HS-5 (cell line): Measurements from ENCODE around the gene PAX1.

Source experiments
- DNase-seq: peaks from one replicate; pipeline ENCODE4 v3.0.0-alpha.2; 2012; ENCODE audit warnings: low read depth

Gene PAX1

GRCh38 chr20:21703717-21704407 lies 1.6 kb upstream of the PAX1 start:
- no peak for DNase-seq

DNA sequence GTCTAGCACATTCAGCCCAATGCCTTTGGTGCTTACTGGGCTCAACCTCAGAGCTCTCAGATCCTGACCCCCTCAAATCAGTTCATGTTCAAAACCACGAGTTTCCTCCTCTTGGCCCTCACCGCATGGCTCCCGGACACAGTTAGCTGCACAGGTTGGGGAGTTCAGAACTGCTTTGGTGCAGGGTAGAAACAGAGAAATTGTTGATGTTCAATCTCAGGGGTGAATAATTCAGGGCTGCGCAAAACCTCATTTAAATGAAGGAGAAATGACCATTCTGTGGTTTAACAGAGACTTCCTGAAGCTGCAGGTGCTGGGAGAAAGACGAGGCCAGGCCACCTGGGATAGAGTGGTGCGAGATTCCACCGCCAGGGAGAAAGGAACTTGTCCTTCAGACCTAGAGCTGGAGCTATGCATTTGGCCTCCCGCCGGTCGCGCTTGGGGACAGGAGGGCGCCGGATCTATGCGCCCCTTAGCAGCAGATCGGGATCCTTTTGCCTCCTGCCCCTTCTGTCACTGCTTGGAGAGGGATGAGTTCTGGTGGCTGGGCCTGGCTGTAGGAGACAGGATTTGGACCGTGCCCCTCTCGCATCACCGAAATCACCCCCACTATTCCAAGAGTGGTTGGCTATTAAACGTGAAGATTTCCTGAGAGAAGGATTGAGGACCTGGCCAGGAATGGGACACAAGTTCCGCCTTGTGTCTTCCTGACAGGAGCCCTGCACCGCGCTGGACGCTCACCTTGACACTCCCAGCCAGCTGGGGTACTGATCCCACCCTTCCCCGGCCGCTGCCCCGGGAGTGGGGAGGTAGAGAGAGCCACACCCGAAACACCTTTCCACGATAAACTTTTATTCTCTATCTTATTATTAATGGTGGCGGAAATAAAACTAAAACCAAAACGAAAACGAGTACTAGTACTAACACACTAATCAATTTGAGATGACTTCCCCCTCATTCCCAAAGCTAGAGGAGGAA lies 767 bp upstream of the PAX1 start:
- no peak for DNase-seq

GRCh38 chr20:21706261-21707195 lies 1.1 kb downstream of the PAX1 start:
- DNase-seq, result no peak

DNA sequence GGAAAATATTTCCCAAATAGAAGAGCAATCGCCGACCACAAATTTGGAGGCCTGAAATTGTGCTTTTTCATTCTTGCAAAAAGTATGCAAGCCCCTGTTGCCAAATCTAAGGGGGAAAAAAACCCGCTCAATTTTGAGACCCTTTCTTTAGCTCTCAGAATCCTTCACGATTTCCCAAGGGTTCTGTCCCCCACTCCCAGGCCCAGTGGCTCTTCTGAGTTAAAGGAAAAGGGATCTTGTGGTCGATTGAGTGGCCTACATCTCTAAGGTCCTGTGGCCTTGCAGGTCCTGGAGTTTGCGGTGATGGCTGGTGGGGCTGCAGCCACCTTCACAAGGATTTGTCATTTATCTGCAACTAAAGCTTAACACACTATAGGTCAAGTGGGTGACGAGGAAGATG lies 1.8 kb downstream of the PAX1 start:
- DNase-seq, result no peak

- DNase-seq, result no peak
Observed at GRCh38 chr20:21707999-21708737, 2.7 kb downstream of the PAX1 start.

DNA sequence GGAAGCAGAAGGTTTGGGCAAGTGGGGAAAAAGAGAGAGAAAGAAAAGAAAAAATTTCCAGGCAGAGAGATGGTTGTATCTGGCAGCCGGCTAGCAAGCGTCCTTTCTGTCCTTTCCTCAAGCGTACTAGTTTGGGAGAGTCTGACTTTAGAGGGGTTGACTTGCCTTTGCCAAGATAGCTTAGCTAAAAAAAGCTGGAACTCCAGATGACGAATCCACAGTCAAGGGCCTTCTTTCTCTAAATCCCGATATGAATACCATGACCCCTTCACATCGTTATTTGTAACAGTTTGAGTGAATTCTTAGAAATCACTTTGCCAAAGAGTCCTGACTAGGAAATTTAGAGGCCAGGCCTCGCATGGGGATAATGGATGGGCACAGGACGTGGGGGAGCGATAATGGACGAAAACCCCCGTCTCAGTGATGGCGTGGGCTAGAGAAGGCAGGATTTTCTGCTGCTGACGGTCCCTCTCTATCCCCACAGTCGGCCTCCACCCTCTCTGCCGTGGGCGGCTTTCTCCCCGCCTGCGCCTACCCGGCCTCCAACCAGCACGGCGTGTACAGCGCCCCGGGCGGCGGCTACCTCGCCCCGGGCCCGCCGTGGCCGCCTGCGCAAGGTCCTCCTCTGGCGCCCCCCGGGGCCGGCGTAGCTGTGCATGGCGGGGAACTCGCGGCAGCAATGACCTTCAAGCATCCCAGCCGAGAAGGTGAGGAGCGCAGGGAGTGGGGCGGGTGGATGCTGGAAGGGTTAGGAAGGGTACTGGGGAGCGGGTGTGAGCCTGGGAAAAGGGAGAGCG lies 3.5 kb downstream of the PAX1 start:
- no peak for DNase-seq

GRCh38 chr20:21709535-21709904 lies 4.1 kb downstream of the PAX1 start:
- no peak for DNase-seq

DNA sequence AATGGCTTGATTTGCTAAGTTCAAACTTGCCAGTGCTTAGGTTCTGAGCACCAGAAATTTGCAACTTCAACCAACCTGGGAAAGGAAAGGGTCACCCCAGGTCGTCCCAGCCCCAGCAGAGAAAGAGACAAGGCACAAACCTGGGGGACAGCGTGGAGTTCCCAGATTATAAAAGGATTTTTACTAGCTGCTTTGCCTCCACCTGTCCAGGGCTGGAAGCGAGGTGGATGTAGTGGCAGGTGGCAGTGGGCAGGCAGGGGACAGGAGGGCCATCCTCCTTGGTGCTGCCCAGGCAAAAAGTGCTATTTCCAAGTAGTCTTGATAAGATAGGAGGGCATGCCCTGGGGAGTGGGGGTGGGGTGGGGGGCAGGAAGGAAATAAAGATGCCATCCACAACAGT lies 4.9 kb downstream of the PAX1 start:
- no peak for DNase-seq

DNA sequence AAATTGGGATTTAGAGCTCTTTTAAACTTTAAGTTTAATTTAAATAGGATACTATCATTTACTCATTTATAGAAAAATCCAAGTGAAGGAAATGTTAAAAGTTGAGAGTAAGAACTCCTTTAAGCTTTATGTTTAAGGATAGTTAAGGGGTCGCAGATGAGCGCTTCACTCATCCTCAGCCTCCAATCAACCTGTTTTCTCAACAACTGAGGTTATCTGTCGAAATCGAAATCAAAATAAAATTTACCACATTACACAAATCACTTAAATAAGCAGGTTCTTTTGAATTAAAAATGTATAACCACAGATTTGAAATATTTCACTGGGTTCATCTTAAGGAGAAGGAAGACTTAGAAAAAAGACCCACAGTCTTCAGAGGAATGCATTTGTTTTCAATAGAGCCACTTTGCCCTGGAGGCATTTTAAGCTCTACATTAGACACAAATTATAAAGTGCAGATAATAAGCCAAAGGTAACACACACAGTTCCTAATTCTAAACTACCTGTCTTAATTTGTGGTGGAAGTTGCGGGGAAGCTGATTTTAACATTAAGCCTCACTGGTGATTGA lies 5.5 kb downstream of the PAX1 start:
- no peak for DNase-seq

- DNase-seq, result no peak
Observed at GRCh38 chr20:21712443-21713059, 7.1 kb downstream of the PAX1 start.

DNA sequence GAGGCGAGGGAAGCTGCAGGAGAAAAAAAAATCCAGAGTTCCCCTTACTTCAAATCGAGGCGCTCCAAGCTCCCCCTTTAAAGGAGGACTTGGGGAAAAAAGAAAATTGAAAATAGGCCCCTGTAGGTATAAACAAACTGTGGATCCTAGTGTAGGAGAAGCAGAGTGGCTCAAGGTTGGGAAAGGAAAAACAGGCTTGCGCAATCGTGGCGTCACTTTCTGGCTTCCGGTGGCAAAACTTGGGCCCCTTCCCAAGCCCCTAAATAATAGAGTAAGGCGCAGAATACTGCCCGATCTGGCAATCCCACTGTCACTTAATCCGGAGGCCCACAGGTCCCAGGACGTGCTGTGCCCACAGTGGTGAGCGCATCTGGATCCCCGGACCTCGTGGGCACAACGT lies 8.0 kb downstream of the PAX1 start:
- DNase-seq, result no peak

GRCh38 chr20:21713901-21714296 lies 8.4 kb downstream of the PAX1 start:
- no peak for DNase-seq

- DNase-seq, result no peak
Observed at GRCh38 chr20:21714297-21715192, 9.1 kb downstream of the PAX1 start.

DNA sequence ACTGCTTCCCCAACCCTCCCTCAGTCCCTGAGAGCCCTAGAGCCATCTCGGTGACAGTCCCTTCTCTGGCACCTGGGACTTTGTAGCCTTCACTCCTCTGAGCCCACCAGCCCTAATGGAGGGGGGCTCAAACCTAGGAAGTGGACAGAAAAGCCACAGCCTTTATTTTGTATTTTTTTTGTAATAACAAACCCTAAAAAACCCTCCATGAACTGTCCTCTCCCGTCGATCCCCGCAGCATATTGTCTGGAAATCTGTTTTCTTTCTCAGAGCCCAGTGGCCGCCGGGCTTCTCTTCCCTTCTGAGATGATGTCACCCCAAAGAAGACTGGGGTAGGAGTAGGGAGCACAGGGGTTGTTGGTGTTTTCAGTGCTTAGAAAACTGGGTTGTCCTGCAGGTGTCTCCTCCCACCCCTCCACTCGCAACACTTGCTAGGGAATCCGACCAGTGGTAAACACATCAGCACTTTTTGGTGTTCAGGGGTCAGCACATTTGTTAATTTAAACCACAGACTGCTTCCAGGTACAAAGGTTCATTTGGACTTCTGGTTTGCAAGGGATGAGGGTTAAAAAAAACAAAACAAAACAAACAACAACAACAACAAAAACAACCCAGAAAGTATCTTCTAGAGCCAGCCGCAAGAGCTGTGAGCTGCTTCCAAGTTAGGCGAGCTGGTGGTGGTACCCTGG lies 9.9 kb downstream of the PAX1 start:
- DNase-seq, result no peak

GRCh38 chr20:21719592-21720214 lies 14.2 kb downstream of the PAX1 start:
- peak; percentile 16 for DNase-seq

GRCh38 chr20:21725892-21726291 lies 20.4 kb downstream of the PAX1 start:
- DNase-seq, result no peak

DNA sequence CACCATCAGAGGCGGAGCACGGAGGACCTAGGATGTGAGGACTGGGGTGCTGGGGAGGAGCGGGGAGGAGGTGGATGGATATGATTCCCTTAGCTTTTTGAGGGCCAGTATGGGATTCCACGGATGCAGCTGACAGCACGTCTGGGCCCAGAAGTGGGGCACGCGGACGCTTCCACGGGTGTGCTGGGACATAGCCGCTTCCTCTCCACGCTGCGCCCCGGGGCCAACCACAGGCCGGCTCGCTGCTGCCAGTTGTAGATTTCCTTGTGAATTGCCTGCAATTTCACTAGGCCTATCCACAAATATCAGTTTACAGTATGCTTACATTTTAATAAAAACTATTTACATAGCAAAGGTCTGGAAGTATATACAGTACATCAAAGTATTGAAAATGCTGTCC lies 23.9 kb downstream of the PAX1 start:
- no peak for DNase-seq

DNA sequence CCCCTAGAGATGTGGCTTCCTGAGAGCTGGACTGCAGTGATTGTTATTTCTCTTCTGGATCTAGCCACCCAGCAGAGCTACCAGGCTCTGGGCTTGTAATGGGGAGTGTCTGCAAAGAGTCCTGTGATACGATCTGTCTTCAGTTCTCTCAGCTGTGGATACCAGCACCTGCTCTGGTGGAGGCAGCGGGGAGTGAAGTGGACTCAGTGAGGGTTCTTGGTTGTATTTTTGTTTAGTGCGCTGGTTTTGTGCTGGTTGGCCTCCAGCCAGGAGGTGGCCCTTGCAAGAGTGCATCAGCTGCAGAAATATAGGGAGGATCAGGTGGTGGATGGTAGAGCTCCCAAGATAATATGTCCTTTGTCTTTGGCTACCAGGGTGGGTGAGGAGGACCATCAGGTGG lies 33.7 kb downstream of the PAX1 start:
- DNase-seq, result no peak
